ENCODE measurements around the gene GFM2.
"Not testable (repeated sequence)": the region's sequence is repeated elsewhere in the genome, so short reads cannot be mapped to it uniquely, and the experiment has no call there.

GFM2 gene

DNA sequence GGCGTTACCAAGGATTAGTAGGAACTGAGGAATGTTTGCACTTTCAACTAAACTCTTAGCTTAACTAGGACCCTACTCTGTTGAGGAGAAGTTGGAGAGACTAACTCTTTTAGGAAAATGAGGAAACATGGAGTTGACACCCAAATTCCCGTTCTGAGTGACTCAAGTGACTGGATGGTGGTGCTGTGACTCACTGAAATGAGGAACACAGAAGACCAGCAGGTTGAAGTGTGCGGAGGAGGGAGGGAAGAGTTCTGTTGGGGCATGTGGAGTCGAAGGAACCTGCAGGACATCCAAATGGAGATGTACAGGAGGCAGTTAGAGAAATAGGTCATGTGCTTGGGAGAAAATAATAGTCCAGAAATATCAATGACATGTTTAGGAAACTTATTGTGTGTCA, 73.7 kb downstream of the GFM2 start:
- FAIRE-seq (no peak), DNase-seq (ENCODE audit: insufficient read length) (no peak)
- no peak for TF ChIP-seq POLR2A (IDR thresholded peaks at IDR 0.05; ENCODE audit: low read depth, low read length)
- no peak for TF ChIP-seq TAF1 (IDR thresholded peaks at IDR 0.05; ENCODE audit: borderline replicate concordance, low read depth, low read length)
- no peak for TF ChIP-seq POLR2AphosphoS5 (IDR thresholded peaks at IDR 0.05; ENCODE audit: low read depth, low read length)

DNA sequence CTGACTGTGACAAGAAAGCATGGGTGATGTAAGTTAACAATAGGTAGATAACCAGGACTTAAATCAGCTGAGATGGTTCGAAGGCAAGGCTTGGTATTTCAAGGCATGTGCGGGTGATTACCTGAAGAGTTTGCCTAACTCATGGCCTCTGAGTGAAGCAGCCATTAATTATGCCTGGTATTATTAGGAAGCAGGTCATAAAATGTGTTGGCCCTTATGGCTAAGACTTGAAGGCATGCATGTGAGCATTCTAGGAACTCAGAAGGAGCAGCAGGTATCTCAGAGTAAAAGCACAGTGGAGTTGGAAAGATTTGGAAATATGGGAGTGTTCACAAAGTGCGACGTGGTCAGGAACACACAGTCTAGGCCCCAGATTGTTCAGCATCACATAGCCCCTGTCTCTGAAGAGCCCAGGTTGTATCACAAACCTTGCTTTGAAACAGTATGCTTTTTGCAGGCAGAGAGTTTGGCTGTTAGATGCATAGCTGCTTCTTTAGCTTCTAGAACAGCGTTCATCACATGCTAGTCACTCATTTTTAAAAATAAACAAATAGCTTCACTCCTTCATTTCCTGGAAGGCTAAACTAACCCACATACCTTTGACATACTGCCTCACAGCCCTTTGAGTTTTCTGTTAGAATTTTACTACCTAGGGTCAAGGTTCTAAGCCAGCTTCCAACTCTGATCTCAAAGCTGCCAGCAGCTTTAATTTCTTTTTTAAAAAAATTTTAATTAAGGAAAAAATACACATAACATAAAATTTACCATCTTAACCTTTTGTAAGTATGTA, 79.8 kb downstream of the GFM2 start:
- TF ChIP-seq POLR2A (IDR thresholded peaks at IDR 0.05; ENCODE audit: low read depth, low read length) (no peak), TAF1 (IDR thresholded peaks at IDR 0.05; ENCODE audit: borderline replicate concordance, low read depth, low read length) (no peak), POLR2AphosphoS5 (IDR thresholded peaks at IDR 0.05; ENCODE audit: low read depth, low read length) (no peak)
- DNase-seq (ENCODE audit: insufficient read length) (no peak), FAIRE-seq (peak; percentile 50)

GRCh38 chr5:74685979-74686631, 80.8 kb downstream of the GFM2 start:
- FAIRE-seq (peak; percentile 79), DNase-seq (ENCODE audit: insufficient read length) (peak; percentile 19)
- no peak for TF ChIP-seq TAF1 (IDR thresholded peaks at IDR 0.05; ENCODE audit: borderline replicate concordance, low read depth, low read length)
- no peak for TF ChIP-seq POLR2A (IDR thresholded peaks at IDR 0.05; ENCODE audit: low read depth, low read length)
- no peak for TF ChIP-seq POLR2AphosphoS5 (IDR thresholded peaks at IDR 0.05; ENCODE audit: low read depth, low read length)

GRCh38 chr5:74684900-74685851, 81.7 kb downstream of the GFM2 start, which contains the start of gene HEXB:
TSS of gene HEXB (plus strand) at chr5:74685233. CDS start at chr5:74685261, 28 bp downstream.
- 0 out of 2 replicates have a peak, but pooled peaks have one; percentile 31 for TF ChIP-seq TAF1 (IDR thresholded peaks at IDR 0.05; ENCODE audit: borderline replicate concordance, low read depth, low read length)
- TF ChIP-seq POLR2AphosphoS5 (IDR thresholded peaks at IDR 0.05; ENCODE audit: low read depth, low read length) = peak; percentile 80
- TF ChIP-seq POLR2A (IDR thresholded peaks at IDR 0.05; ENCODE audit: low read depth, low read length) = peak; percentile 75; the same call in 1 of the 2 replicates
- FAIRE-seq = peak; percentile 70
- peak; percentile 62 for DNase-seq (ENCODE audit: insufficient read length)

DNA sequence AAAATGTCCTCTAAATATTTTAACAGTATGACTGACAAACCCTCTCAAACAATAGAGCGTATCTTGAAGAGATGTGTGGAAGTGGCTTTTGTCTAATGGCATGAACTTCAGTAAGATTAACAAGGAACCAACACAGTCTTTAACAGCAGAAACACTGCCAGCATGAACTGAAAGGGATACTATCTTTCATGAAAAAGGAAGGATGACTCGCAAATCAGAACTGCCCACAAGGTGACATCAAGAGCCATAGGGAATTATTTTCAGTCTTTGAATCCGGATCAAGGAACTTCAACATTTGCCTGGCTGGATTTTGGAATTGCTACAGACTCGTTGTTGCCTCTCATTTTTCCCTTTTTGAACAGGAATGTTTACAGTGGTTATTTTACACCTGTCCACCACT, 87.0 kb downstream of the GFM2 start:
- no peak for DNase-seq (ENCODE audit: insufficient read length)
- no peak for FAIRE-seq
- TF ChIP-seq POLR2A (IDR thresholded peaks at IDR 0.05; ENCODE audit: low read depth, low read length) (no peak), POLR2AphosphoS5 (IDR thresholded peaks at IDR 0.05; ENCODE audit: low read depth, low read length) (no peak), TAF1 (IDR thresholded peaks at IDR 0.05; ENCODE audit: borderline replicate concordance, low read depth, low read length) (no peak)

- DNase-seq (ENCODE audit: insufficient read length); FAIRE-seq: not testable (repeated sequence)
Observed at GRCh38 chr5:74679300-74679699, 87.6 kb downstream of the GFM2 start.

- DNase-seq (ENCODE audit: insufficient read length); FAIRE-seq: not testable (repeated sequence)
Observed at GRCh38 chr5:74678123-74678522, 88.8 kb downstream of the GFM2 start.

- FAIRE-seq; DNase-seq (ENCODE audit: insufficient read length): not testable (repeated sequence)
Observed at GRCh38 chr5:74676466-74676865, 90.5 kb downstream of the GFM2 start.

DNA sequence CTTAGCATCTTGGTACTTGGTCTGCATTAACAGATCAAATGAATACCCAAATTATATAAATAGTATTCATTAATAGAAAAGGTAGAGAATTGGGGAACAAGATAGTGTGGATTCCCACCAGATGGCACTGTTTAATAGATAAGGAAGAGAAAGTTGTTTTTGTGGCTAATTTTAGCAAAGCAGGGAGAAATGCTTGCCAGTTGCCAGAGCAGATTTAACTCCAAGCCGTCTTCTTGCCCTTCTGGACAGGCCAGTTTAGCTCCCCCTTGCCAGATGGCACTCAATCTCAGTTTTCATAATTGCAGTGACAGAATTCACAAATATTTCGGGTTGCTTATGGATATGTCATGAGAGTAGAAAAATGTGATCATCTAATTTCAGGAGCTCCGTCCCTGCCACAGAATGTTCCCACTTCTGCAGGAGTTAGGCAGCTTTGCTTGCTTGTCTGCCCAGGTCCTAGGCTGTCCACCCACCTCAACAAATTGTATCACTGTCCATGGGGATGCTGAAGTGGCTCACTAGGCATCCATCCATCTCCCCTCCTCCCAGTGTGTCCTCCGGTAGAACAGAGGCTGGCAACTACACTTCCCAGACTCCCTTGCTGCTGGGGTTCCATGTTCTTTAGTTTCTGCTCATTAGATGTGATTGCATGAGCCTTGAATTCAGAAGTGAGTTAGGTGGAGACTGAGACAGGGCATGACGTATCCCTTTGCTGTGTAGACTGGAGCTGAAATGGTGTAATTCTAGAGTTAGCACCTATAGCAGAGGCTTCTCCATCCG, 93.7 kb downstream of the GFM2 start:
- TF ChIP-seq TAF1 (IDR thresholded peaks at IDR 0.05; ENCODE audit: borderline replicate concordance, low read depth, low read length) = no peak
- no peak for TF ChIP-seq POLR2A (IDR thresholded peaks at IDR 0.05; ENCODE audit: low read depth, low read length)
- TF ChIP-seq POLR2AphosphoS5 (IDR thresholded peaks at IDR 0.05; ENCODE audit: low read depth, low read length) = no peak
- DNase-seq (ENCODE audit: insufficient read length) = no peak
- no peak for FAIRE-seq

GRCh38 chr5:74672215-74672877, 94.6 kb downstream of the GFM2 start:
- FAIRE-seq = no peak
- TF ChIP-seq POLR2A (IDR thresholded peaks at IDR 0.05; ENCODE audit: low read depth, low read length) = no peak
- no peak for DNase-seq (ENCODE audit: insufficient read length)
